ENCODE results near the gene ATP8B3.
"Not testable (repeated sequence)": the region's sequence is repeated elsewhere in the genome, so short reads cannot be mapped to it uniquely, and the experiment has no call there.

ATP8B3 gene

GRCh38 chr19:1805401-1806183 is 6.5 kb downstream of the ATP8B3 start:
- no peak for DNase-seq (ENCODE audit: low read depth)
- TF ChIP-seq, protein P1, sequence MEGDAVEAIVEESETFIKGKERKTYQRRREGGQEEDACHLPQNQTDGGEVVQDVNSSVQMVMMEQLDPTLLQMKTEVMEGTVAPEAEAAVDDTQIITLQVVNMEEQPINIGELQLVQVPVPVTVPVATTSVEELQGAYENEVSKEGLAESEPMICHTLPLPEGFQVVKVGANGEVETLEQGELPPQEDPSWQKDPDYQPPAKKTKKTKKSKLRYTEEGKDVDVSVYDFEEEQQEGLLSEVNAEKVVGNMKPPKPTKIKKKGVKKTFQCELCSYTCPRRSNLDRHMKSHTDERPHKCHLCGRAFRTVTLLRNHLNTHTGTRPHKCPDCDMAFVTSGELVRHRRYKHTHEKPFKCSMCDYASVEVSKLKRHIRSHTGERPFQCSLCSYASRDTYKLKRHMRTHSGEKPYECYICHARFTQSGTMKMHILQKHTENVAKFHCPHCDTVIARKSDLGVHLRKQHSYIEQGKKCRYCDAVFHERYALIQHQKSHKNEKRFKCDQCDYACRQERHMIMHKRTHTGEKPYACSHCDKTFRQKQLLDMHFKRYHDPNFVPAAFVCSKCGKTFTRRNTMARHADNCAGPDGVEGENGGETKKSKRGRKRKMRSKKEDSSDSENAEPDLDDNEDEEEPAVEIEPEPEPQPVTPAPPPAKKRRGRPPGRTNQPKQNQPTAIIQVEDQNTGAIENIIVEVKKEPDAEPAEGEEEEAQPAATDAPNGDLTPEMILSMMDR (IDR thresholded peaks at IDR 0.05; ENCODE audit: control insufficient read depth, insufficient read depth, low read depth, low read length, missing control alignments) = no peak
- H3K4me3 ChIP-seq (ENCODE audit: control insufficient read depth, low read depth, low read length) = no peak overlapping the region

DNA sequence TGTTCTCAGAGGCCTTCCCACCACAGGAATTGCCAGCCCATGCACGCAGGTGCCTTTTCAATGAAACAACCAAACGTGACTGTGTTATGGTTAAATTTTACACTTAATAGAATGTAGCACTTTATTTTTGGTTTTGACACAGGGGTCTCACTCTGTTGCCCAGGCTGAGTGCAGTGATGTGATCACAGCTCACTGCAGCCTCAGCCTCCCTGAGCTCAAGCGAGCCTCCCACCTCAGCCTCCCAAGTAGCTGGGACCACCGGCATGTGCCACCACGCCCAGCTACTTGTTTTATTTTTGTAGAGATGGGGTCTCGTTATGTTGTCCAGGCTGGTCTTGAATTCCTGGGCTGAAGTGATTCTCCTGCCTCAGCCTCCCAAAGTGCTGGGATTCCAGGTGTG is 7.2 kb downstream of the ATP8B3 start:
- H3K4me3 ChIP-seq (ENCODE audit: control insufficient read depth, low read depth, low read length) = no peak overlapping the region
- no peak for DNase-seq (ENCODE audit: low read depth)
- TF ChIP-seq, protein P1 (IDR thresholded peaks at IDR 0.05; ENCODE audit: control insufficient read depth, insufficient read depth, low read depth, low read length, missing control alignments) = no peak

GRCh38 chr19:1799695-1800342 is 12.3 kb downstream of the ATP8B3 start:
- TF ChIP-seq, protein P1 (IDR thresholded peaks at IDR 0.05; ENCODE audit: control insufficient read depth, insufficient read depth, low read depth, low read length, missing control alignments) = no peak
- DNase-seq (ENCODE audit: low read depth) = no peak
- H3K4me3 ChIP-seq (ENCODE audit: control insufficient read depth, low read depth, low read length) = no peak overlapping the region

DNA sequence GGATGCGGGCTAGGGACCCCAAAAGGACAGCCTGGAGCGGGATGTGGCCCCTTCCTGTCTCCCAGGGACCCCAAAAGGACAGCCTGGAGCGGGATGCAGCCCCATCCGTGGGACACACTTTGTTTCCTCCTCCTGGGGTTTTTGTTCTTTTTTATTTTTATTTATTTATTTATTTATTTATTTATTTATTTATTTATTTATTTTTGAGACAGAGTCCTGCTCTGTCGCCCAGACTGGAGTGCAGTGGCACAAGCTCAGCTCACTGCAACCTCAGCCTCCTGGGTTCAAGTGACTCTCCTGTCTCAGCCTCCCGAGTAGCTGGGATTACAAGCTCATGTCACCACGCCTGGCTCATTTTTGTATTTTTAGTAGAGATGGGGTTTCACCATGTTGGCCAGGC is 14.8 kb downstream of the ATP8B3 start:
- not testable (repeated sequence) for H3K4me3 ChIP-seq (ENCODE audit: control insufficient read depth, low read depth, low read length); DNase-seq (ENCODE audit: low read depth)

- H3K4me3 ChIP-seq (ENCODE audit: control insufficient read depth, low read depth, low read length) = no peak overlapping the region
- TF ChIP-seq, protein P1 (IDR thresholded peaks at IDR 0.05; ENCODE audit: control insufficient read depth, insufficient read depth, low read depth, low read length, missing control alignments) = no peak
- DNase-seq (ENCODE audit: low read depth) = no peak
These were observed 15.5 kb downstream of the ATP8B3 start for GRCh38 chr19:1796395-1797142.

GRCh38 chr19:1794424-1795172 is 17.5 kb downstream of the ATP8B3 start:
- H3K4me3 ChIP-seq (ENCODE audit: control insufficient read depth, low read depth, low read length) = no peak overlapping the region
- no peak for DNase-seq (ENCODE audit: low read depth)
- TF ChIP-seq, protein P1 (IDR thresholded peaks at IDR 0.05; ENCODE audit: control insufficient read depth, insufficient read depth, low read depth, low read length, missing control alignments) = no peak
